NCI-H82 treated with DMSO at 0.1 percent for 48 hours (cell line): ENCODE data around the gene PDSS2.
"Not testable (repeated sequence)": the region's sequence is repeated elsewhere in the genome, so short reads cannot be mapped to it uniquely, and the experiment has no call there.

Experiments
- DNase-seq: peaks from one replicate; lab custom pipeline; 2025; ENCODE audit not compliant: unreplicated experiment; lab: John Stamatoyannopoulos, UW

PDSS2 gene

GRCh38 chr6:107369493-107369892 is 89.9 kb downstream of the PDSS2 start:
- DNase-seq, result no peak

DNA sequence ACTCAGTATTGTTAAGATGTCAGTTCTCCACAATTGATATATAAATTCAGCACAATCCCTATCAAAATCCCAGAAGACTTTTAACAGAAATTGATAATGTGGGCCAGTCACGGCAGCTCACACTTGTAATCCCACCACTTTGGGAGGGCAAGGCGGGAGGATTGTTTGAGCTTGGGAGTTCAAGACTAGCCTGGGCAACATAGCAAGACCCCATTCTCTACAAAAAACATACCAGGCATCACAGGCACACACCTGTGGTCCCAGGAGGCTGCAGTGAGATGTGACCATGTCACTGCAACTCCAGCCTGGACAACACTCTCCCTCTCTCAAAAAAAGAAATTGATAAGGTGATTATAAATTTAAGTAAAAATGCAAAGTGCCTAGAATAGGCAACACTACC is 90.9 kb downstream of the PDSS2 start:
- no peak for DNase-seq

DNA sequence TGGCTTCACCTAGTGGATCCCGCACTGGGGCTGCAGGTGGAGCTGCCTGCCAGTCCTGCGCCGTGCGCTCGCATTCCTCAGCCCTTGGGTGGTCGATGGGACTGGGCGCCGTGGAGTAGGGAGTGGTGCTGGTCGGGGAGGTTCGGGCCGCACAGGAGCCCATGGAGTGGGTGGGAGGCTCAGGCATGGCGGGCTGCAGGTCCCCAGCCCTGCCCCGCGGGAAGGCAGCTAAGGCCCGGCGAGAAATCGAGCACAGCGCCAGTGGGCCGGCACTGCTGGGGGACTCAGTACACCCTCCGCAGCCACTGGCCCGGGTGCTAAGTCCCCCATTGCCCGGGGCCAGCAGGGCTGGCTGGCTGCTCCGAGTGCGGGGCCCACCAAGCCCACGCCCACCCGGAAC is 95.2 kb downstream of the PDSS2 start:
- DNase-seq, result not testable (repeated sequence)

DNA sequence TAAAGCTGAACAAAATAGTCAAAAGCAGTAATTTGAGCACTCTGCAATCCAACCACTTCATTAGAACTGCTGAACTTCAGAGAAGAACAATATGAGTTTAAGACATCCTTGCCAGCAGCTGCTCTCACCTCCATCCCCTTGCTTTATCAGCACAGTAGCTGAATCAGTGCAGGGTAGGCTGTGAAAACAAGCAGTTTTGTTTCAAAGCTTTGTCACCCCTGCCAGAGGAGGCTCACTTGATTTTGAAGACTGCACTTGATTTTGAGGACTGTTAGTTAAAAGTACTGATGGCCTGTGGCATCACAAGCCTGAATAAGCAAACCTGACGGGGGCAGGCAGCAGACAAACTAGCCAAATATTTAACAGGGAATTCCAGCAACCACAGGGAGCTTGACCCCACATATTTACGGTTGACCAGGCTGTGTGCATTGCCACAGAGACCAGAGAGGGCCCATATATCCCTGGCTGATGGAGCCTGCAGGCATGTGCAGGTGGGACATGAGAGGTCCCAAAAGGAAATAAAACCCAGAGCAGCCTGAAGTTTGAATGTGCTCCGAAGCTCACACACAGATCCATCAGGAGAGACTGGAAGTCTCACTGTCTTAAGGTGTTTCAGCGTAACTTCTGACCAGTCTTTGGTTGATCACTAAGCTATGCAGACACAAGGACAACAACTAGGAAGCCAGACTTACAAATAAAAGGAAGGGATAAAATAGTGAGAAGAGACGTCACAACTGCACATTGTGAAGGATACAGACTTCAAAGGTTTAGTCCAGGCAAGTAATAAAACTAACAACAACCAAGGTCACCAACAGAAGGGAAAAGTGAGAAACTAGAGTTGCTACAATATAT is 97.4 kb downstream of the PDSS2 start:
- no peak for DNase-seq

DNA sequence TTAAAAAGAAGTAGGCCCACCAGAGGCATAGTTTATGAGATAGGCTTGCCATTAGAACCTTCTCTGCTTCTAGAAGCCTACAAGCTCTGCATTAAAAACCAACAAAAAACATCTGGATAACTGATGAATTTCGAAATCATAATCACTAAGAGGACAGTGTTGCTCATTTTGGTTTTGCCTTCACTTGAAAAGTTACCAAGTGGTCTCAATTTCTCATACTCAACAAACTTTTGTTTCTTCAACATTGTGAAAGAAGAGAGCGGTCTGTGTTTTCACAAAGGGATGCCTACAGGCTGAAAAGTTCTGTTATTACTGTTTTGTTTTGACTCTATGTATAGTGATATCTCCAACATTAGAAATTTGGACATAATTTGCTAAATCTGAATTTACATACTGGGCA is 98.9 kb downstream of the PDSS2 start:
- no peak for DNase-seq

DNA sequence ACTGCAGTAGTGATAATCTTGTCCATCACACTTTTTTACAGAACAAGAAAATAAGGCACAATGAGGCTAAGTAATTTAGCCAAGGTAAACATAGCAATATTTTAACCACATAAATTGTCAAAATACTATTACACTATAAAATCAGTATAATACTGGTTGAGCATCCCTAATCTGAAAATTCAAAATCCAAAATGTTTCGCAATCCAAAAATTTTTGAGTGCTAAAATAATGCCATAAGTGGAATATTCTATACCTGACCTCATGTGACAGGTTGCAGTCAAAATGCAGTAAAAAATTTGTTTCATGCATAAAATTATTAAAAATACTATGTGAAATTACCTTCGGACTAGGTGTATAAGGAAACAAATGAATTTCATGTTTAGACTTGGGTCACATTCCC is 101.5 kb downstream of the PDSS2 start:
- no peak for DNase-seq

DNA sequence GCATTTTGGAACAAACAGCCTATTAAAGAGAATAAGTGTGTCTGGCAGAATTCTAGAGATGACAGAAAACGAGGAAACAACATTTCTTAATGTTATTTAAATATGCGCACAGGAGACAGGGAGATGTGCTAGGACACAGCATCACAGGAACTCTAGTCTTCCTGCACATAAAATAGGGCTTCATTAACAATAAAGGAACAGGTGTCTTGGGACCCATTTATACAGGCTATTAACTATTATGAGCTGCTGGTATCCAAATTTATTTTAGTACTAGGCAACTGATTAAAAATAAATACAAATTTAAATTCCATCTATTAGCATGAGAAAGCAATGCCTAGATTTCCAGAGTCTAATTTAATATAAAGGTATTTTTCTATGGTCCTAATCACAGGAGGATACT is 102.3 kb downstream of the PDSS2 start:
- no peak for DNase-seq

- DNase-seq, result no peak
These were observed 103.7 kb downstream of the PDSS2 start for GRCh38 chr6:107355659-107356058.

- DNase-seq, result no peak
These were observed 104.9 kb downstream of the PDSS2 start for GRCh38 chr6:107354451-107354850.

GRCh38 chr6:107353773-107354382 is 105.5 kb downstream of the PDSS2 start:
- no peak for DNase-seq

GRCh38 chr6:107348224-107348623 is 111.1 kb downstream of the PDSS2 start:
- no peak for DNase-seq

DNA sequence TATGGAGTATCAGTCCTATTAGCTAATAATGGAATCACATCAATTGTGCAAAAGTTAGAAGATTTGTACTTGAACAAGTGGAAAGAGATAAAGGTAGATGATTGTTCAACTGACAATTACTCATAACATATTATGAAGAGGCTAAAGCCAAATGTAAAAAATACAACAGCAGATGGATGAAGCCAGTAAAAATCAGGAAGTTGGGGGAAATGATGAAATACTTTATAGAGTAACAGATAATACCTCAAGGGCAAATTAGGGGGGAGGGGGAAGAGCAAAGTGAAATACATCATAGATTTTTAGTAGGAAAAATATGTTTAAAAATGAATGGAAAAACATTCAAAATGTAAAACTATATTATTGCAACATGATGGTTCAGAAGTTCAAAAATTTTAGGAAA is 114.0 kb downstream of the PDSS2 start:
- no peak for DNase-seq

GRCh38 chr6:107344981-107345380 is 114.4 kb downstream of the PDSS2 start:
- DNase-seq, result no peak

GRCh38 chr6:107344383-107344782 is 115.0 kb downstream of the PDSS2 start:
- no peak for DNase-seq

GRCh38 chr6:107342144-107342543 is 117.2 kb downstream of the PDSS2 start:
- DNase-seq, result no peak

- DNase-seq, result peak; percentile 100
These were observed 118.5 kb downstream of the PDSS2 start for GRCh38 chr6:107340881-107341280.

- no peak for DNase-seq
These were observed 122.1 kb downstream of the PDSS2 start for GRCh38 chr6:107337191-107337741.

- DNase-seq, result no peak
These were observed 125.3 kb downstream of the PDSS2 start for GRCh38 chr6:107334026-107334425.

GRCh38 chr6:107333491-107333890 is 125.9 kb downstream of the PDSS2 start:
- DNase-seq, result no peak

DNA sequence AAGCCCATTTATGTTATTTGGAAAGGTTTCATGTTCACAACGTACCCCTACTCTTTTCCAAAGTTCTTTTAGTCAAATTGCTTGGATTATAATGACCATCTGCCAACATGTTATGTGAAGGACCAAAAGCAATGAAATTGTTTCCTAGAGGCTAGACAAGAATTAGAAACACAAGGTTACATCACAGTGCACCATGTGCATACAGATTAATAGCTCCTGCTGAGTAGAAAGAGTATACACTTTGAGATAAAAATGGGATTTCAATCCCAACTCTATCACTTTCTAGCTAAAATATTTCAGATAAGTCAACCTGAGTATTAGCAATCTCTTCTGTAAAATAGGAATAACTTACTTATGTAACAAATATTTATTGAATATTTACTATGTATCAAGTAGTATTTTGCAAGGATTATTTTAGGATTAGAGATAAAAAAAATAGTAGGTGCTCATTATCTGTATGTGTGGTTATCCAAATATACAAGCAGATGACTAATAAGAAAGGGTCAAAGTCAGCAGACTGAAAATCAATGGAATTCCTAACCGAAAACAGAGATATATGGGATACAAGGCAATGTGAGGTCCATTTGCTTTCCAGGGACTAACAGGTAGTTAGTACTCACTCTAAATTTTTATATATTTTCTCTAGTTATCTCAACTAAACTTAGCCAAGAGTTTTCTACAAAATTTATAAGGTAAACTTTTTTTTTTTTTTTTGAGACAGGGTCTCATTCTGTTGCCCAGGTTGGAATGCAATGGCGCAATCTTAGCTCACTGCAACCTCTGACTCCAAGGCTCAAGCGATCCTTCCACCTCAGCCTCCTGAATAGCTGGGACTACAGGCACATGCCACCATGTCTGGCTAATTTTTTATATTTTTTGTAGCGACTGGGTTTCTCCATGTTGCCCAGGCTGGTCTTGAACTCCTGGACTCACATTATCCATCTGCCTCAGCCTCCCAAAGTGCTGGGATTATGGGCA is 127.7 kb downstream of the PDSS2 start:
- no peak for DNase-seq

GRCh38 chr6:107330168-107330567 is 129.2 kb downstream of the PDSS2 start:
- DNase-seq, result no peak
